Gastroesophageal sphincter (tissue), 3 donors: Measurements from ENCODE around the gene TMEM231.
"Not testable (repeated sequence)": the region's sequence is repeated elsewhere in the genome, so short reads cannot be mapped to it uniquely, and the experiment has no call there.

Experiments
- EP300 ChIP-seq: sonication (generic); formaldehyde crosslinking; IDR thresholded peaks from one replicate; pipeline ENCODE4 v1.6.1; 2017; ENCODE audit warnings: antibody characterized with exemption, mild to moderate bottlenecking
- POLR2A ChIP-seq, 2 donors: fragments of 450-650 bp; IDR thresholded peaks; one replicate each; pipeline ENCODE4 v1.6.1; 2017; ENCODE audit warnings: antibody characterized with exemption in 2 of 2, mild to moderate bottlenecking in 2 of 2, moderate library complexity in 1 of 2
- POLR2AphosphoS5 ChIP-seq: sonication (generic); formaldehyde crosslinking; IDR thresholded peaks from one replicate; pipeline ENCODE4 v1.6.1; 2017; ENCODE audit warnings: antibody characterized with exemption
- TF ChIP-seq, protein P1 (sequence below), 4 experiments: fragments of 200-600 bp in 2 of 4; fragments of 450-650 bp in 2 of 4; sonication (generic) in 1 of 4; IDR thresholded peaks; one replicate each; pipeline ENCODE4 v1.5.1; 2017 to 2019; ENCODE audit warnings: antibody characterized with exemption in 4 of 4, mild to moderate bottlenecking in 2 of 4, moderate library complexity in 2 of 4

- TF ChIP-seq, protein P1, sequence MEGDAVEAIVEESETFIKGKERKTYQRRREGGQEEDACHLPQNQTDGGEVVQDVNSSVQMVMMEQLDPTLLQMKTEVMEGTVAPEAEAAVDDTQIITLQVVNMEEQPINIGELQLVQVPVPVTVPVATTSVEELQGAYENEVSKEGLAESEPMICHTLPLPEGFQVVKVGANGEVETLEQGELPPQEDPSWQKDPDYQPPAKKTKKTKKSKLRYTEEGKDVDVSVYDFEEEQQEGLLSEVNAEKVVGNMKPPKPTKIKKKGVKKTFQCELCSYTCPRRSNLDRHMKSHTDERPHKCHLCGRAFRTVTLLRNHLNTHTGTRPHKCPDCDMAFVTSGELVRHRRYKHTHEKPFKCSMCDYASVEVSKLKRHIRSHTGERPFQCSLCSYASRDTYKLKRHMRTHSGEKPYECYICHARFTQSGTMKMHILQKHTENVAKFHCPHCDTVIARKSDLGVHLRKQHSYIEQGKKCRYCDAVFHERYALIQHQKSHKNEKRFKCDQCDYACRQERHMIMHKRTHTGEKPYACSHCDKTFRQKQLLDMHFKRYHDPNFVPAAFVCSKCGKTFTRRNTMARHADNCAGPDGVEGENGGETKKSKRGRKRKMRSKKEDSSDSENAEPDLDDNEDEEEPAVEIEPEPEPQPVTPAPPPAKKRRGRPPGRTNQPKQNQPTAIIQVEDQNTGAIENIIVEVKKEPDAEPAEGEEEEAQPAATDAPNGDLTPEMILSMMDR (IDR thresholded peaks at IDR 0.05): not testable (repeated sequence)
- TF ChIP-seq POLR2A (IDR thresholded peaks at IDR 0.05); EP300; POLR2AphosphoS5: not testable (repeated sequence)
Observed at GRCh38 chr16:75545879-75546278, 10.2 kb downstream of the TMEM231 start.
